Stimulated activated CD8-positive, alpha-beta memory T cell treated with anti-CD3 and anti-CD28 coated beads, Interleukin-4, amount 100 ng/mL, for 4 hours (primary cell): ENCODE results near the gene CAPZA2.

Source experiments
- DNase-seq, 2 donors: peaks; one replicate each; pipeline ENCODE4 v3.0.0-alpha.2; 2020; ENCODE audit warnings: low read depth in 2 of 2, low spot score in 1 of 2

CAPZA2 gene

DNA sequence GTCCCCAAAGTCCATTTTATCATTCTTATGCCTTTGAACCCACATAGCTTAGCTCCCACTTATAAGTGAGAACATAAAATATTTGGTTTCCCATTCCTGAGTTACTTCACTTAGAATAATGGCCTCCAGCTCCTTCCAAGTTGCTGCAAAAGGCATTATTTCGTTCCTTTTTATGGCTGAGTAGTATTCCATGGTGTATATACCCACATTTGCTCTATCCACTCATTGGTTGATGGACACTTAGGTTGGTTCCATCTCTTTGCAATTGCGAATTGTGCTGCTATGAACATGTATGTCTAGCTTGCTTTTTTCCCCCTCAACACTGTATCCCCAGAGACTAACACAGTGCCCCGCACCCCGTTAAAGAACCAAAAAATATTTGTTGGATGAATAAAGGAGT lies 670 bp upstream of the CAPZA2 start:
- no peak for DNase-seq

DNA sequence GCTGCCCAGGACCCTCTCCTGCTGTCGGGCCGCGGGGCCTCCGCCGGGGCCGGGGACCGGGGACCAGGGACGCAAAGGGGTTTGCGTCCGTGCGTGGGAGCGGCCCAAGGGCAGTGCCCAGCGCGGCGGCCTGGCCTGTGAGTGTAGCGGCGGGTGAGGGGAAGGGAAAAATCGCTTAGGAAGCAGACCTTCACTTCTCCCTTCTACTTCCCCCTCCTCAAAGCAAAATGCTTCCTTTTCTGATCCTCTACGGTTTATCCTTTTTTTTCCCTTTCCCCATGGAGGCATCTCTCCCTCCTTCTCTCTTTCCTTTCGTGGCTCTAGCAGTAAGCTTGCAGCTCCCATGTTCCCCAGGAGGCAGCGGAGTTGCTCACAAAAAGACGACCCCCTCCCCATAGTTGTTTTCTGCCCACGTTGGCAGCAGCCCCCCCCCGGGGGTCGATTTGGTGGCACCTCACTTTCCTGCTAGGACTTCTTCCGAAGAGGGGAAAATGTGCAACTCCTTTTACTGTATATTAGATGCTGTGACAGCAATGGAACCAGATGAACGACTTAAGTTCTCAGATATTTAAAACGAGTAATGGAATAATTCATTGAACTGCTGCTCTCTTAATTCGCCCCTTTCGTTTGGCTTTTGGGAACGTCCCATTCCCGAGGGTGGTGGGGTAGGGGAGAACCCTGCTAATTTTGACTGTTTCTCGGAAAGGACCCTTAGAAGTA lies 724 bp downstream of the CAPZA2 start:
- no peak for DNase-seq

DNA sequence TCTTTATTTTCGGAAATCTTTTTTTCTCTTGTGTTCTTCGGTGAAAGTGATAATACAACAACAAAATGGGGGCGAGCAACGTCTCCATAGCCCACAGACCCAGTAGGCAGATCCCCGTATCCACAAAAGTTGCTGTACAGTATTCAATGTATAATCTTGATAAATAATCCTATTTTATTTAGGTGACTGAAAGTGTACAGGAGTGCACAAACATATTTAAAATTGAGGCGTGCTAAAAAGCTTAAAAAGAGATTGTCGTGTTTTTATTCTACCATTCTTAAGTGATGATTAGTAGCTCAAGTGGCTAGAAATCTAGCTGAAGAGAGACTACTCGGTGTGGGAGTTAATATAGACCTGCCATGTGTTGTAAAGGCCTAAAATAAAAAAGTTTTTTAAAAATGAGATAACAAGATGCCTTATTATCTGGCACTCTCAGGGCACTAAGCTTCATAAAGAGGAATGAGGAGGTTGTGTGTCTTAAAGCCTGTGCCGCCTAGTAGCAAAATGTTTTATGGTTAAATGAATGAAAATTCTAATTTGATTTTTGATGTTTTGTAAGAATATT lies 1.6 kb downstream of the CAPZA2 start:
- DNase-seq: no peak

DNA sequence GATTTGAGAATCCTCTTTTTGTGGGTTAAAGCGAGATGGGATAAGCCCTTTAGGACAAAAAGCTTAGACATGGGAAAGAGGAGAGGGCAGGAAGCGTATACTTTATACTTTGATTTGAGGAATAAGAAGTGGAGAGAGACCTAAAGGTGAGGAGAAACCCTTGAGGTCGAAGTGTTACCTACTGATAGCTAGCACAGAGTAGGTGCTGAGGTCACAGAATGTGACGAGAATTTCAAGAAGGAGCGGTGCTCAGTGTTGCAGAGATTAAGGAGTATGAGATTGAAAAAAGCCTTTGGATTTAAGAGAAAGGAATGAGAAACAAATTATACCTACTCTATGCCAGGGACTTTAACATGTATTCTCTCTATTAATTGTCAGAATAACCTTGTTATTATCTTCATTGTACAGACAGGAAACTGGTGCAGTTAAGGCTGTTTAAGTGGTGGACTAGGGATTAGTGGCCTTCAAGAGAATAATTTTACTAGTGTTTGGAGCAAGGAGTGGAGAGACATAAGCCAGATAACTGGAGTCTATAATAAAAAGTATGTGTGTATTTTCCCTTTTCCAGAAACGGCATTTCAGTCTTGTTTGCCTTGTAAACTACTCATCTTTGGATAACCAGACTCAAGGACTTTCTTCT lies 8.8 kb downstream of the CAPZA2 start:
- no peak for DNase-seq

DNA sequence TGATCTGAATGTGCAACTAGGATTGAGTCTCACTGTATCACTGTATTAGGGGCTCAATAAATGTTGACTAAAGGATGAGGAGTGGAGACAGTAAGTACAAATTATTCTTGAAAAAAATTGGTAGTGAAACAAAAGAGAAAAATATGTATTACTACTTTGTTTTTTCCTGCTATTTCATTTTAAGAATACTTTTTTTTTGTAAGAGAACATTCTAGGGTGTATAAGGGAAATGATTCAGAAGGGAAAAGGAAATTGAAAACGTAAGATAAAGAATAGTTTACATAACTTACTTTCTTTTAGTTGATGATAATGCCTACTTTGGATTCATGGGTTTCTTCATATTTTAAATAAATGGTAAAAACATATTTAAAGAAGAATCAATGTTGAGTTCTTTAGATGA lies 9.6 kb downstream of the CAPZA2 start:
- no peak for DNase-seq

DNA sequence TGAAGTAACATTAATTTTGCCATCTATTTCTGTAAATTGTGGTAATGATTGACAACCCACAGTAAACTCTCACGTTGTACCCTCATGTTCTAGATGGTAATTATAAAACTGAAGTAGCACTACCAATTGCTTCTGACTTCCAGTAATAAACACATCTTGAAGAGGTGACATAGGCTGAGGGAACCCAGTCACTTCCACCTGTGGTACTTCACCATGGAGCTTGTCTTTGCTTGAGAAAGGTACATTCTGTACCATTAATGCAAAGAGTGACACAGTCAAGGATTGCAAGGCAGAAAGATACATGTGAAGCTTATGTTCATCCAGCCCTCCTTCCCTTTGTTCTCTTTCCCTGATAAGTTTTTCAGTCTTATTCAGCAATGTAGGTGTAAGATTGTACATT lies 11.2 kb downstream of the CAPZA2 start:
- no peak for DNase-seq

DNA sequence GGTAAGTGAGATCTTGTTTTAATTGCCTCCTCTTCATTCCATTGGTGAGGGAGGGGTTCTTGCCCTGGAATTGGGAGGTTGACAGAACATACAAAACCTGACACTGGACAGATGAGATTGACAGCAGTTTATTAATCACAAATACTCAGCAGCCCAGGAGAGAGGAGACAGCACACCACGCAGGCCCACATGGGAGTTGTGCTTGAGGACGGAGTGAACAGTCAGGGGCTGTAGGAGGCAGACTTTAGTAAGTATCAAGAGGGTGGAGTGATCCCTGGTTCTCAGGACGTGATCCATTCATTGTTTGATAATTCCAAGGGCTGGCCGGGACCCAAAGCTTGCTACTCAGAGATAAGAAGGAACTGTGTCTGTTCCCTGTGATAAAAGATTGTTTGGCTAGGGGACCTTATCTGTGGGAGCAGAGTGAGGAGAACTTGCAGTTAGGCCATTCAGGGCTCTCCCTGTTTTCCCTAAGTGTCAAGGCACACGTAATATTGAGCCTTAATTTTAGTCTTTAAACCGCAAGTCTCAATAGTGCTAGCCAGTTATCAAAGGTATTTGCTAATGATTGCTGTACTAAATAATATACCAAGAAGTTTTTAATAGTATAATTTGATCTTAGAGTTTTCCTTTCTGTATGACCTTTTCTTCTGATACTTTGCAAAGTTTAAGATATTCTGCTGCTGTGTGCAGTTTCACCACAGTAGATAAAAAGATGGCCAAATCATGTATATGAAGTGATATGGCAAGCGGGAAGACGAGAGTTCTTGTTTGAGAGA lies 14.5 kb downstream of the CAPZA2 start:
- no peak for DNase-seq

DNA sequence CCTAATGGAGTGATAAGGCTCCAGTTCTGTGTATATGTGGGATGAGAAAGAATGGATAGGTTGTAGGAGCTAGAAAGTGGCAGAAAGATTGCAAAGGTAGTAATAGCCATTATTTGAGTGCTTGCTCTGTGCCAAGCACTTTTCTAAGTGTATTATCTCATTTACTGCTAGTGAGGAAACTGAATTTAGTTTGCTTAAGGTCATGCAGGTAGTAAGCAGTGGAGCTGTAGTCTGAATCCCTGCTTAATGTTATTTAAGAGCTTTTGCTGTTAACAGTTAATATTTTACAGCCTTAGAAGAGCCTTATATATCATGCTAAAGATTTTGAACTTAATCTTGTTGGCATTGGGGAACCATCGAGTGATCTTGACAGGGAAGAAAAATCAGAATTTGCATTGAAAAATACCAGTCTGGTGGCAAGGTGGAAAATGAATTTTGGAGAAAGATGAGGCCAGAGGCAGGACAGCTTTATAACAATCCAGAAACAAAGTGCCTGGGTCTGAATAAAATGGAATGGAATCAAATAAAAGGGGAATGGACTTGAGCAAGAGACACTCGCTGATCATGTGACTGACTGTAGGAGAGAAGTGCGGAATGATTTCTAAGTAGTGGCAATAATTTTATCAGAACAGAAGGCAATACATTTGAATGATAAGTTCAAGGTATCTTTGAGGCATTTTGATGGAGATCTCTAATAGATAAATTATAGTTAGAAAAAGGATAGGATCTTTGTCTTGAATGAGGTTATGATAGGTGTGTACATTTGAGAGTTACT lies 15.2 kb downstream of the CAPZA2 start:
- no peak for DNase-seq

DNA sequence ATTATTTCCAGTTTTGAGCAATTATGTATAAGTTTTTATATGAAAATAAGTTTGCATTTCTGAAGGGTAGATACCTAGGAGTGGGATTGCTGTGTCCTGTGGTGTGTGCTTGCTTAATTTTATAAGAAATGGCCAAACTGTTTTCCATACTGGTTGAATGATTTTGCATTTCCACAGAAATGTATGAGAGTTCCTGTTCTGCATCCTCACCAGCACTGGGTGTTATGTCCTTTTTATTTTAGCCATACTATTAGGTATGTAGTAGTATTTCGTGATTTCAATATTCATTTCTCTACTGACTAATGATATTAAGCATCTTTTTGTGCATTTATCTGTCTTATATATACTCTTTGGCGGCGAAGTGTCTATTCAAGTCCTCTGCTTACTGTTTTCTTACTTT lies 22.3 kb downstream of the CAPZA2 start:
- DNase-seq: no peak

DNA sequence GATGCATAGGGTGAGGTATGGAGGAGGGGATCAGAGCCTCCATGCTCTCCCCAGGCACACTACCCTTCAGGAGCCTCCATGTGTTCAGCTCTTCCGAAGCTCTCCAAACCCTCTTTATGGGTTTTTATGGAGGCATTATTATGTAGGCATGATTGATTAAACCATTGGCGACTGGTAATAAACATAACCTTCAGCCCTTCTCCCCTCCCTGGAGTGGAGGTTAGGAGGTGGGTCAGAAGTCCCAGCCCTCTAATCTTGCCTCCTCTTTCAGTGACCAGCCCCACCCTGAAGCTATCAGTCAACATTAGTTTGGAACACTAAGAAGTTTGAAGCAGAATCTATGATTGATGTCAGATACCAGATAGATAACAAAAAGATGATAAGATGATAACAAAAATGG lies 23.3 kb downstream of the CAPZA2 start:
- no peak for DNase-seq

DNA sequence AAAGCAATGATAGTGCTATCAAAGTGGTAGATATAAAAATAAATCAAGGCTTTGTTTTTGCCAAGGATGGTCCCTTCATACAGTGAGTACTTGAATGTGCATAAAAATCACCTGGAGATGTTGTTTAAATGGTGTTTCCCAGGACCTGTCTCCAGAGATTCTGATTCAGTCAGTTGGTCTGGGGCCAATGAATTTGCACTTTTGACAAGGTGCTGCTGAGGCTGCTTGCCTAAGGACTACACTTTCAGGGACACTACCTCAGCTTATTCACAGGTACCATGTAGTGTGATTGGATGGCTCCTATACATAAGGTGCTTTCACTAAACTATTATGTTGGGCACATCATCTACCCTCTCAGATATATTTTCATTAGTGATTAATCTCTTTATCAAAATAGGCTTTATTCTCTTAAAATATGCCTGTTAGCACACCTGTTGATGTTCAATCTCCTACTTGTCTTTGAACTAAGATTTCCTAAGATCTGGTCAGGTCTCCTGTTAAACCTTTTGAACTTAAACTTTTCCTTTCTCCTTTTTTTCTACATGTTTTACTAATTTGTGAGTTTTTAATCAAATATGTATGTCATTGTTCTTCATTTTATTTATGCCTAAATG lies 24.3 kb downstream of the CAPZA2 start:
- no peak for DNase-seq

DNA sequence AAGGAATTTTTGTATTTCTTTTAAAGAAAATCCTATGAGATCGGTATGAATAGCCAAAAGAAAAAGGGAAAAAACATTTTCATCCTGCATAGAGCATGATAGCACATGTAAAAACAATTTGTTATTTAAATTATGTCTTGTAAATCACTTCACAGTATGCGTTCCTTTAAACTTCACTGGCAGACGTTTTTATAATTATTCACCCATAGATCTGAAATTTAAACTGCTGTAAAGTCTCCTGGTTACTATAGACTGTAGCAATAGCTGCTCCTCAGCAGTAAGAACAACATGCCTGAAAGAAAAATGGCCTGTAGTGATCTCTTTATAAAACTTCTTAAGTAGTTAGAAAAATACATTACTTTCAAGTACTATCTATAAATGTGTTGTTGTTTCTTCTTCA lies 26.5 kb downstream of the CAPZA2 start:
- no peak for DNase-seq

DNA sequence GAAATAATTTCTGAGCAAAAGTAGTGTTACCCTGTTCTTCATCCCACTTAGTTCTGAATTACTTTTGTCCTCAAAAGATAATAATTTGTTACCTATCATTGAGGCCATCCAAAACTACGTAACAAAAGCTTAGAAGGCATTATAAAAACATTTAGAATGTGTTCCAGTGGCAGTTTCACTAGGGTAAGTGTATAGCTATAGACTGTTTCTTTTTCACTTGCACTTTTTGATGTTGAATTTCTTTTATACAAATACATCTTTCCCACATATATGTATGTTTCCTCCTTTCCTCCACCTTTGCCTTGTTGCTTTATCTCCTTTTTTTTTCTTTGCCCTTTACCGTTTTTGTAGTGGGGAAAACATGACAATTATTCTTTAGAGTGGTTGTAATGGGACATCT lies 33.5 kb downstream of the CAPZA2 start:
- DNase-seq: no peak

DNA sequence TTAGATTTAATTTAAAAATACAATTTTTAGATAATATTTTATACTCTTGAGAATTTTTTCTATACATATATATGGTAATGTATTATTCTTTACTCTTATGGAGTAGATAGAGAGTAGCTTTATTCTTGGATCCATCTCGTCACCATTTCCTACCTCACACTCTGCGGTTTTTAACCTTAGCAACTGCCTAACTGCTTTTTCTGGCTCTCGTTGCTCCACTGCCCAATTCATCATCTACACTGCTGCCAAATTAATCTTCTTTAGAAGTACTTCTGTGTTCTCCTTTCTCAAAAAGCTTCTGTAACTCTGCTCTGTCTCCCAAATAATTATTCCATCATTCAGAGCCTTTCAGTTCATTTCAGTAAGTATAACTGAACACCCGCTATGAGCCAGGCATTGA lies 35.3 kb downstream of the CAPZA2 start:
- DNase-seq: no peak

DNA sequence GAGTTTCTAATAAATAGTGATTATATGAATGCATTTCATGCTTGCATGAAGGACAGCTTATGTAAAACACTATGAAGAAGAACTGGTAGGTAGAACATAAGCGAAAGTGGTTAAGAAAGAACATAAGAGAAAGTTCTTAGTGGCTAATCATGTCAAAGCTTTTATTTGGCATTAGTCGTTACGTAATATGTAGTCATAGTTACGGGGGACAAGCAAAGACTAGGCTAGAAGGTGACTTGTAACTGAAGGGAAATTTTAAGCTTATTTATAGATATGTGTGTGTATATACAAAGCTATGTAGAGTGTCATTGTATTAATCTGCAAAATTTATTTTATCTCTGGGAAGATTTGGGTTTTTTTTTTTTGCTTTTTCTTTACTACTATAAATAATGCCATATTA lies 36.9 kb downstream of the CAPZA2 start:
- DNase-seq: no peak

DNA sequence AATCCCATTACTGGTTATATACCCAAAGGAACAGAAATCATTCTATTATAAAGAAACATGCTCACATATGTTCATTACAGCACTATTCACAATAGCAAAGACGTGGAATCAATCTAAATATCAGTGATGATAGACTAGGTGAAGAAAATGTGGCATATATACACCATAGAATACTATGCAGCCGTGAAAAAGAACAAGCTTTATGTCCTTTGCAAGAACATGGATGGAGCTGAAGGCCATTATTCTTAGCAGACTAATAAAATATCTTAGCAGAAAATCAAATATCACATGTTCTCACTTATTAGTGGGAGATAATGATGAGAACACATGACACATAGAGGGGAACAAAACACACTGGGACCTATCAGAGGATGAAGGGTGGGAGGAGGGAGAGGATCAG lies 38.8 kb downstream of the CAPZA2 start:
- no peak for DNase-seq

DNA sequence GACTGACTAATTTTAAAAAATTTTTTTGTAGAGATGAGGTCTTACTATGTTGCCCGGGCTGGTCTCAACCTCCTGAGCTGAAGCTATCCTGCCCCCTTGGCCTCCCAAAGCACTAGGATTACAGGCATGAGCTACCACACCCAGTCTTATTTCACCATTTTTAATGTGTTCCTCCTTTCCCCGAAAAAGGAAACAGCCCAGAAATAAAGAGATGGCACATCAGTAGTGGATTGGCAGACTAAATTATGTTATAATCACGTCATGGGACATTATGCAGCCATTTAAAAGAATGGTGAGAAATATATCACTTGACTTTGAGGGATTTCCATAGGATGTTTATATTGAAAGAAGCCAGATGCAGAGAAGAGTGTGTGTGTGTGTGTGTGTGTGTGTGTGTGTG lies 40.5 kb downstream of the CAPZA2 start:
- DNase-seq: no peak

DNA sequence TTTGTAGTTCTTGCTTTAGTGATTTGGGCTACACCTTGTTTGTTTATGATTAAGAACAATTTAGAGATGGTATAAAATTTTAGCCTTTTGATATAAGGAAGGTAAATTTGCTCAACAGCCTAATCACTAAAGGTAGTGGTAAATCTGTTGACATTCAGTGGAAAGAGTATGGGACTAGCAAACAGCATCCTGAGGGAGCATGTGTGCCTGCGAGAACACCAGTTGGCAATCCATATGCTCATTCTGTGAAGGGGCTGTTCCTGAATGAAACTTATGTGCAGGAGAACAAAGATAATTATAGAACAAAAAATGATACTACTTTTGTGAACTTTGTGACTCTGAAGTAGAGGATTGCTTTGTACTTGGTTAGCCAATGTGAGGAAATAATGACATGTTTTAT lies 44.0 kb downstream of the CAPZA2 start:
- DNase-seq: no peak

DNA sequence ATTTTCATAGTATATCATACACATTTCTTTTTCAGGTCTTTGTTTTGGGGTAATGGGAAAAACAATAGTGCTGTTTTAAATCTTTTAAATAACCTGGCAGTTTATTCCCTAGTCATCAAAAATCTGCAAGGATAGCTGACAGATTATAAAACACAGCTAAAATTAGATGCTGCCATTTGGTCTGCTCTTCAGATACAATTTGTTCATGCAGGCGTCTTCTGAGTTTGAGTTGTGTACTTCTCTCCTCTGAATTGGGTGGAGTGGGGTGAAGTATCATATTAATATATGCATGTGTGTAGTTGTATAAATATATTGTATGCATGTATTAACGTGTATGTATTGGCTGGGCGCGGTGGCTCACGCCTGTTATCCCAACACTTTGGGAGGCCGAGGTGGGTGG lies 48.0 kb downstream of the CAPZA2 start:
- DNase-seq: no peak

DNA sequence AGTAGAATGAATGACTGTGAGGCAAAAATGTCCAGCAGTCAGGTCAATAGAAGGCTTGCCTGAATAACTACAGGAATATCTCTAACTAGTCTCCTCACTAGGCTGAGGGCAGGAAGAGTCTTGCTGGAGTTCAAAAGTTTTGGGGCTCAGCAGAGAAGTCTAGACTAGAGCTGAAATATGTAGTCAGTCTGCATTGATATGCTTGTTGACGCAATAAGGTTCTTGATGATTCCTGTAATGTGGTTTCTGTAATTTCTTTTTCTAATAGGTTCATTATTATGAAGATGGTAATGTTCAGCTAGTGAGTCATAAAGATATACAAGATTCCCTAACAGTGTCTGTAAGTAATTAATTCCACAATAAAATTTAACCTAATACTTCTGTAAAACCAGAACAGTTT lies 49.4 kb downstream of the CAPZA2 start:
- DNase-seq: no peak
